Karpas-422 (cell line): ENCODE measurements around the gene CHRNA10. TPM values are rescaled to one million over a fixed set of nuclear protein-coding genes. Genes with fewer than 3 reads are reported as not detected.
A peak's percentile ranks its signal among the peaks of the same experiment; 100 is the strongest.

Experiments
- DNase-seq: peaks from one replicate; pipeline ENCODE4 v3.0.0-alpha.2; 2015
- H2AFZ ChIP-seq: fragments of 200-600 bp; sonication (generic); 2 replicates; pipeline ENCODE4 v1.6.1; 2014; ENCODE audit warnings: antibody characterized with exemption, low read length, mixed read lengths
- H3K27ac ChIP-seq: fragments of 200-600 bp; sonication (generic); 2 replicates; pipeline ENCODE4 v1.5.1; 2014; ENCODE audit warnings: mild to moderate bottlenecking, low read length, moderate library complexity
- H3K27me3 ChIP-seq: fragments of 200-600 bp; sonication (generic); 2 replicates; pipeline ENCODE4 v1.6.1; 2014; ENCODE audit warnings: low read length, mixed read lengths
- H3K36me3 ChIP-seq: fragments of 200-600 bp; sonication (generic); 2 replicates; pipeline ENCODE4 v1.6.1; 2014; ENCODE audit warnings: low read length, mixed read lengths; ENCODE audit not compliant: insufficient read depth
- H3K4me1 ChIP-seq: fragments of 200-600 bp; sonication (generic); 2 replicates; pipeline ENCODE4 v1.6.1; 2014; ENCODE audit warnings: mild to moderate bottlenecking, low read length, mixed read lengths
- H3K4me2 ChIP-seq: fragments of 200-600 bp; sonication (generic); 2 replicates; pipeline ENCODE4 v1.6.1; 2014; ENCODE audit warnings: low read length, low read depth, mild to moderate bottlenecking; ENCODE audit not compliant: poor library complexity, severe bottlenecking
- H3K4me3 ChIP-seq: fragments of 200-600 bp; sonication (generic); 2 replicates; pipeline ENCODE4 v1.5.1; 2014; ENCODE audit warnings: mild to moderate bottlenecking, antibody characterized with exemption, low read length, mixed read lengths
- H3K79me2 ChIP-seq: fragments of 200-600 bp; sonication (generic); 2 replicates; pipeline ENCODE4 v1.6.1; 2014; ENCODE audit warnings: mild to moderate bottlenecking, low read length, mixed read lengths
- H3K9ac ChIP-seq: fragments of 200-600 bp; sonication (generic); 2 replicates; pipeline ENCODE4 v1.6.0; 2014; ENCODE audit warnings: low read length
- H3K9me2 ChIP-seq: fragments of 200-600 bp; sonication (generic), shearing (Covaris generic); replicated peaks from 2 replicates; pipeline ENCODE4 v1.6.0; 2014; ENCODE audit warnings: mild to moderate bottlenecking, low read length, moderate library complexity; ENCODE audit not compliant: insufficient read depth
- H3K9me3 ChIP-seq: fragments of 300-700, 200-600 bp; sonication (generic); 2 replicates; pipeline ENCODE4 v1.6.1; 2014; ENCODE audit warnings: low read length, mixed read lengths
- H4K20me1 ChIP-seq: fragments of 200-600 bp; sonication (generic); 2 replicates; pipeline ENCODE4 v1.6.1; 2014; ENCODE audit warnings: mild to moderate bottlenecking, antibody characterized with exemption, low read length, low read depth; ENCODE audit not compliant: insufficient read depth
- total RNA-seq: library from RNA; depleted of rRNA; stranded (reverse); fragments of >200 nt; shearing (Covaris generic); gene quantifications from 2 replicates; pipeline ENCODE4 v1.2.3, GENCODE V29; 2014; ENCODE audit warnings: low replicate concordance

CHRNA10 gene
- total RNA-seq, 1 experiment from 2014 or later, result 1.7 TPM

GRCh38 chr11:3638513-3638912 lies 32.7 kb downstream of the CHRNA10 start:
- Histone ChIP-seq H4K20me1 (no peaks in the 10 kb centered on the region), H3K9me3 (no peaks in the 10 kb centered on the region), H3K36me3 (no peaks in the 10 kb centered on the region), H3K79me2 (no peaks in the 10 kb centered on the region), H2AFZ (no peak overlapping the region), H3K9ac (no peak overlapping the region), H3K27me3 (no peaks in the 10 kb centered on the region), H3K4me1 (no peaks in the 10 kb centered on the region), H3K9me2 (no peaks in the 10 kb centered on the region), H3K4me2 (no peak overlapping the region), H3K27ac (no peak overlapping the region), H3K4me3 (no peak overlapping the region)
- DNase-seq, result peak; percentile 19

- Histone ChIP-seq H3K9me2 (no peaks in the 10 kb centered on the region), H4K20me1 (no peaks in the 10 kb centered on the region), H3K27me3 (no peaks in the 10 kb centered on the region), H3K27ac (no peak overlapping the region), H3K4me2 (no peak overlapping the region), H3K4me3 (no peak overlapping the region), H3K36me3 (no peaks in the 10 kb centered on the region), H3K79me2 (no peaks in the 10 kb centered on the region), H3K9ac (no peak overlapping the region), H3K4me1 (no peaks in the 10 kb centered on the region), H2AFZ (no peak overlapping the region), H3K9me3 (no peaks in the 10 kb centered on the region)
- DNase-seq, result no peak
Measured at GRCh38 chr11:3637201-3637600, 34.0 kb downstream of the CHRNA10 start.

- H3K4me3 ChIP-seq, result no peak overlapping the region
- H2AFZ ChIP-seq, result no peak overlapping the region
- no peaks in the 10 kb centered on the region for H3K79me2 ChIP-seq
- H3K9me3 ChIP-seq, result no peaks in the 10 kb centered on the region
- no peaks in the 10 kb centered on the region for H3K36me3 ChIP-seq
- no peaks in the 10 kb centered on the region for H4K20me1 ChIP-seq
- no peaks in the 10 kb centered on the region for H3K9me2 ChIP-seq
- H3K4me2 ChIP-seq, result no peak overlapping the region
- peak; percentile 25 for DNase-seq
- H3K27me3 ChIP-seq, result no peaks in the 10 kb centered on the region
- H3K27ac ChIP-seq, result no peak overlapping the region
- H3K9ac ChIP-seq, result no peak overlapping the region
- no peaks in the 10 kb centered on the region for H3K4me1 ChIP-seq
Measured at GRCh38 chr11:3635641-3636375, 35.4 kb downstream of the CHRNA10 start.

- H3K27ac ChIP-seq, result no peak overlapping the region
- no peak overlapping the region for H2AFZ ChIP-seq
- peak; percentile 29 for DNase-seq
- no peaks in the 10 kb centered on the region for H3K27me3 ChIP-seq
- H3K4me3 ChIP-seq, result no peak overlapping the region
- H3K79me2 ChIP-seq, result no peaks in the 10 kb centered on the region
- H3K4me2 ChIP-seq, result no peak overlapping the region
- no peaks in the 10 kb centered on the region for H3K9me2 ChIP-seq
- H3K9ac ChIP-seq, result no peak overlapping the region
- H3K4me1 ChIP-seq, result no peaks in the 10 kb centered on the region
- no peaks in the 10 kb centered on the region for H3K36me3 ChIP-seq
- H4K20me1 ChIP-seq, result no peaks in the 10 kb centered on the region
- no peaks in the 10 kb centered on the region for H3K9me3 ChIP-seq
Measured at GRCh38 chr11:3632070-3632660, 39.0 kb downstream of the CHRNA10 start.

GRCh38 chr11:3631331-3631730 lies 39.9 kb downstream of the CHRNA10 start:
- no peaks in the 10 kb centered on the region for H3K36me3 ChIP-seq
- DNase-seq, result peak; percentile 31
- no peaks in the 10 kb centered on the region for H3K4me1 ChIP-seq
- H3K9me3 ChIP-seq, result no peaks in the 10 kb centered on the region
- H3K9ac ChIP-seq, result no peak overlapping the region
- H3K9me2 ChIP-seq, result no peaks in the 10 kb centered on the region
- H3K4me3 ChIP-seq, result no peak overlapping the region
- H3K4me2 ChIP-seq, result no peak overlapping the region
- no peak overlapping the region for H2AFZ ChIP-seq
- H4K20me1 ChIP-seq, result no peaks in the 10 kb centered on the region
- H3K27ac ChIP-seq, result no peak overlapping the region
- no peaks in the 10 kb centered on the region for H3K79me2 ChIP-seq
- no peaks in the 10 kb centered on the region for H3K27me3 ChIP-seq

GRCh38 chr11:3627291-3627690 lies 43.9 kb downstream of the CHRNA10 start:
- Histone ChIP-seq H3K4me1 (no peaks in the 10 kb centered on the region), H3K9me2 (no peaks in the 10 kb centered on the region), H3K4me2 (no peak overlapping the region), H4K20me1 (no peaks in the 10 kb centered on the region), H3K9ac (no peak overlapping the region), H3K27me3 (no peaks in the 10 kb centered on the region), H3K27ac (no peak overlapping the region), H3K9me3 (no peaks in the 10 kb centered on the region), H3K4me3 (no peak overlapping the region), H3K79me2 (no peaks in the 10 kb centered on the region), H3K36me3 (no peaks in the 10 kb centered on the region), H2AFZ (no peak overlapping the region)
- DNase-seq, result no peak

- Histone ChIP-seq H3K9me2 (no peaks in the 10 kb centered on the region), H3K4me1 (no peaks in the 10 kb centered on the region), H3K4me2 (no peak overlapping the region), H4K20me1 (no peaks in the 10 kb centered on the region), H2AFZ (no peak overlapping the region), H3K27ac (no peak overlapping the region), H3K36me3 (no peaks in the 10 kb centered on the region), H3K9ac (no peak overlapping the region), H3K4me3 (no peak overlapping the region), H3K9me3 (no peaks in the 10 kb centered on the region), H3K79me2 (no peaks in the 10 kb centered on the region), H3K27me3 (no peaks in the 10 kb centered on the region)
- peak; percentile 34 for DNase-seq
Measured at GRCh38 chr11:3626250-3626960, 44.8 kb downstream of the CHRNA10 start.

GRCh38 chr11:3623767-3624458 lies 47.3 kb downstream of the CHRNA10 start:
- no peak overlapping the region for H3K27ac ChIP-seq

More at GRCh38 chr11:3623767-3624458, 47.3 kb downstream of the CHRNA10 start:
- no peak overlapping the region for H3K9ac ChIP-seq
- H3K4me2 ChIP-seq, result no peak overlapping the region
- no peaks in the 10 kb centered on the region for H3K9me2 ChIP-seq
- H4K20me1 ChIP-seq, result no peaks in the 10 kb centered on the region
- H3K4me1 ChIP-seq, result no peaks in the 10 kb centered on the region
- H3K9me3 ChIP-seq, result no peaks in the 10 kb centered on the region
- no peaks in the 10 kb centered on the region for H3K27me3 ChIP-seq
- no peaks in the 10 kb centered on the region for H3K79me2 ChIP-seq
- H3K4me3 ChIP-seq, result no peak overlapping the region
- DNase-seq, result peak; percentile 17
- no peak overlapping the region for H2AFZ ChIP-seq
- no peaks in the 10 kb centered on the region for H3K36me3 ChIP-seq
